Natural killer cell (primary cell): ENCODE data around the gene ASIC1. TPM values are rescaled to one million over a fixed set of nuclear protein-coding genes. Genes with fewer than 3 reads are reported as not detected.

Experiments used
- ATAC-seq, 3 donors: fragments of 150-1000 bp in 2 of 3; fragments of 200-7000 bp in 1 of 3; cut with Tn5 transposase; 1 replicate in 1 of 3; 2 replicates in 2 of 3; pipeline ENCODE4 v1.10.0; 2021; ENCODE audit warnings: mild to moderate bottlenecking in 2 of 3, moderate library complexity in 2 of 3
- DNase-seq, 2 donors: peaks; one replicate each; pipeline versions ENCODE4 v3.0.0 to v3.0.0-alpha.2; 2013 to 2021; ENCODE audit warnings: mixed read lengths in 1 of 2
- H3K27ac ChIP-seq: one replicate; pipeline ENCODE4 v1.5.1; 2013; ENCODE audit warnings: mild to moderate bottlenecking, low read length
- H3K27me3 ChIP-seq: one replicate; pipeline ENCODE4 v1.6.1; 2013; ENCODE audit warnings: low read length; ENCODE audit not compliant: control insufficient read depth, insufficient read depth
- H3K36me3 ChIP-seq: one replicate; pipeline ENCODE4 v1.6.1; 2013; ENCODE audit warnings: low read length; ENCODE audit not compliant: control insufficient read depth, insufficient read depth
- H3K4me1 ChIP-seq: one replicate; pipeline ENCODE4 v1.6.1; 2013; ENCODE audit warnings: low read length; ENCODE audit not compliant: control insufficient read depth, insufficient read depth
- H3K4me3 ChIP-seq: one replicate; pipeline ENCODE4 v1.5.1; 2013; ENCODE audit warnings: low read length
- H3K9me3 ChIP-seq: one replicate; pipeline ENCODE4 v1.6.1; 2013; ENCODE audit warnings: low read length; ENCODE audit not compliant: control insufficient read depth, insufficient read depth
- H3K27ac Mint-ChIP-seq, 2 donors: one replicate each; pipeline ENCODE4 v1.8.0; 2022; ENCODE audit warnings: mild to moderate bottlenecking in 2 of 2, mixed read lengths in 2 of 2, moderate library complexity in 1 of 2
- H3K27me3 Mint-ChIP-seq, 2 donors: one replicate each; pipeline ENCODE4 v1.8.0; 2022; ENCODE audit warnings: low read depth in 2 of 2, mixed read lengths in 2 of 2
- H3K36me3 Mint-ChIP-seq: one replicate; pipeline ENCODE4 v1.8.0; 2022; ENCODE audit warnings: mixed read lengths
- H3K4me1 Mint-ChIP-seq, 2 donors: one replicate each; pipeline ENCODE4 v1.8.0; 2022; ENCODE audit warnings: mixed read lengths in 2 of 2
- H3K4me3 Mint-ChIP-seq: one replicate; pipeline ENCODE4 v1.8.0; 2022; ENCODE audit warnings: mild to moderate bottlenecking, moderate library complexity, mixed read lengths
- H3K9me3 Mint-ChIP-seq, 2 donors: one replicate each; pipeline ENCODE4 v1.8.0; 2022; ENCODE audit warnings: mixed read lengths in 2 of 2
- WGBS: methylation state at CpG from one replicate; pipeline ENCODE4 v1.1.7; 2013; ENCODE audit warnings: missing lambda C conversion rate; ENCODE audit not compliant: insufficient coverage; 5-methylcytosine and 5-hydroxymethylcytosine counted together
- intact Hi-C: fragments of 100-400 bp; cut with micrococcal nuclease; formaldehyde crosslinking; loops from one replicate; pipeline ENCODE4 v1.14.2; 2022
- total RNA-seq, 4 donors: library from RNA; stranded (reverse); fragments of 120-200 nt in 1 of 4; gene quantifications; one replicate each; pipeline versions ENCODE4 v1.2.3 to v1.2.4, GENCODE V29; 2013 to 2022
- TF ChIP-seq, protein P1 (sequence below): fragments of 200-600 bp; IDR thresholded peaks from one replicate; pipeline ENCODE4 v1.8.0; 2022; ENCODE audit warnings: antibody characterized with exemption

Gene ASIC1
- total RNA-seq, 3 donors from 2014 or later (not counting 1 experiment from before 2014, with no cell fraction given) = 0.21 TPM; not detected in 2

DNA sequence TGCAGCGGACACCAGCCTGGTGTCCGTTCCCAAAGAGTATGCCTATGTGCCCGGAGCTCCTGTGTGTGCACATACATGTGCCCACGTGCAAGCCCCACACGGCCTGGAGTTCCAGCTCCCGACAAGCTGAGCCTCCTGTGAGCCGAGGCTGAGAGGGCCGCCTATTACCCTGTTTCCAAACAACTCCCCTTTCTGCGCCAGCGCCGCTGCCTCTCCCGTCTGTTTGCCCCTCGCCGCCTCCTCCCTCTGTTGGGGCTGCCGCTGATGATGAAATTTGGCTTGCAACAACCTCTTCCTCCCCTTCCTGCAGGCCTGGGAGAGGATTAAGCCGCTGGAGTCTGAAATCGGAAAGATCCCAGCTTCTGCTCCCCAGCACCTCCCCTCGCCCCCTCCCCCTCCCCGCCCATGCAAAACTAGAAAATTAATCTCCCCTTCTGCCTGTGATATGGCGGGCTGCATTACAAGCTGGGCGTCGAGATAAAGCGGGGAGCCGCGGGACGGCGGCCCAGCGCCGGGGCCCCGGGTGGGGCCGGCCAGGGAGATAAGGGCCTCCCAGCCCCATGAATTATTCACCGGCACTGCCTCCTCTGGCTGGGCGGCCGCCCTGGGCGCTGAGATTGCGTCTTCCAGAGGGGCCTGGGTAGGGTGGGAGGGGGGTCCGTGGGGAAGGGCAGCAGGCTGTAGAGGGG, 6.8 kb upstream of the ASIC1 start:
- H3K27ac Mint-ChIP-seq = no peak overlapping the region
- intact Hi-C loops = no loop called here
- Histone ChIP-seq H3K4me1 (peaks cover 4% of the 10 kb centered on the region), H3K36me3 (no peaks in the 10 kb centered on the region), H3K27me3 (peaks cover 5% of the 10 kb centered on the region), H3K9me3 (no peaks in the 10 kb centered on the region), H3K27ac (no peak overlapping the region), H3K4me3 (no peak overlapping the region)
- H3K9me3 Mint-ChIP-seq = no peaks in the 10 kb centered on the region
- H3K27me3 Mint-ChIP-seq = peaks cover 35 to 57% of the 10 kb centered on the region in 2 donors
- H3K4me1 Mint-ChIP-seq = no peaks in the 10 kb centered on the region
- TF ChIP-seq, protein P1, sequence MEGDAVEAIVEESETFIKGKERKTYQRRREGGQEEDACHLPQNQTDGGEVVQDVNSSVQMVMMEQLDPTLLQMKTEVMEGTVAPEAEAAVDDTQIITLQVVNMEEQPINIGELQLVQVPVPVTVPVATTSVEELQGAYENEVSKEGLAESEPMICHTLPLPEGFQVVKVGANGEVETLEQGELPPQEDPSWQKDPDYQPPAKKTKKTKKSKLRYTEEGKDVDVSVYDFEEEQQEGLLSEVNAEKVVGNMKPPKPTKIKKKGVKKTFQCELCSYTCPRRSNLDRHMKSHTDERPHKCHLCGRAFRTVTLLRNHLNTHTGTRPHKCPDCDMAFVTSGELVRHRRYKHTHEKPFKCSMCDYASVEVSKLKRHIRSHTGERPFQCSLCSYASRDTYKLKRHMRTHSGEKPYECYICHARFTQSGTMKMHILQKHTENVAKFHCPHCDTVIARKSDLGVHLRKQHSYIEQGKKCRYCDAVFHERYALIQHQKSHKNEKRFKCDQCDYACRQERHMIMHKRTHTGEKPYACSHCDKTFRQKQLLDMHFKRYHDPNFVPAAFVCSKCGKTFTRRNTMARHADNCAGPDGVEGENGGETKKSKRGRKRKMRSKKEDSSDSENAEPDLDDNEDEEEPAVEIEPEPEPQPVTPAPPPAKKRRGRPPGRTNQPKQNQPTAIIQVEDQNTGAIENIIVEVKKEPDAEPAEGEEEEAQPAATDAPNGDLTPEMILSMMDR = no peak
- WGBS = 10% methylated on average over 35 of the region's 37 CpGs
- no peaks in the 10 kb centered on the region for H3K36me3 Mint-ChIP-seq
- peak in 1 of 3 donors; percentile 39 for ATAC-seq
- H3K4me3 Mint-ChIP-seq = no peak overlapping the region
- DNase-seq = no peak

DNA sequence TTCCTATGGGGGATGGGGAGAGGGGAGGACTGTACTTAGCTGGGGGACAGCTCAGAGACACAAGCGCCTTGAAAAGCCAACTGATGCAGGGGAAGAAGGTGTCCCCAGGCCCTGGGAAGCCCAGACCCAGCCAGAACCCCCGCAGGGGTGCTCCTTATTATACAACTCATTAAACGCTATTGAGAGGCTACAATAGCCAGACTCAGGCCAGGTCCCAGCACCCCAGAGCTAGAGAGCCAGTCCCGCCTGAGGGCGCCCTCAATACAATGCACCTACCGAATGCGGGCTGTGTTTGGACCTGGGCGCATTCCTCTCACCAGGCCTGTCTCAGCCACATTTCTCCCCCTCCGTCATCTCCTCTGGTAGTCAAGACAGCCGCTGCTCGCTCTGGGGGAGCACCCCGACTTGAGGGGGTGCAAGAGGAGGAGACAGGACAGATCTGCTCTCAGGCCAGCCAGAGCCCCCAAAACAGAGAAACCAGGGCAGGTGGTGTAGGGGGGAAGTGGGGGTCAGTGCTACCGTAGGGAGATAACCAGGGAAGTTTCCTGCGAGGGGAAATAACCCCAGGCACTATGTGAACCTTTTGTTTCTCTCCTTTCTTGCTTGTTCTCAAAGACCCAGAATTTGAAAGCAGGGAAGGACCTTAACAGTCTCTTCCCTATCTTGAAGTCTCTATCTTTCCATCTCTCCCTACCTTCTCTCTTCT, 6.1 kb upstream of the ASIC1 start:
- Histone ChIP-seq H3K27me3 (peaks cover 12% of the 10 kb centered on the region), H3K27ac (no peak overlapping the region), H3K36me3 (no peaks in the 10 kb centered on the region), H3K4me3 (no peak overlapping the region), H3K4me1 (peaks cover 11% of the 10 kb centered on the region), H3K9me3 (no peaks in the 10 kb centered on the region)
- peaks cover 41 to 64% of the 10 kb centered on the region in 2 donors for H3K27me3 Mint-ChIP-seq
- WGBS = 47% methylated on average over 14 of the region's 14 CpGs
- ATAC-seq (no peak), DNase-seq (no peak)
- TF ChIP-seq, protein P1 = no peak
- intact Hi-C loops = no loop called here
- peaks cover 6 to 7% of the 10 kb centered on the region in 2 donors for H3K4me1 Mint-ChIP-seq
- no peaks in the 10 kb centered on the region for H3K9me3 Mint-ChIP-seq
- no peaks in the 10 kb centered on the region for H3K36me3 Mint-ChIP-seq
- H3K4me3 Mint-ChIP-seq = no peak overlapping the region
- no peak overlapping the region for H3K27ac Mint-ChIP-seq

DNA sequence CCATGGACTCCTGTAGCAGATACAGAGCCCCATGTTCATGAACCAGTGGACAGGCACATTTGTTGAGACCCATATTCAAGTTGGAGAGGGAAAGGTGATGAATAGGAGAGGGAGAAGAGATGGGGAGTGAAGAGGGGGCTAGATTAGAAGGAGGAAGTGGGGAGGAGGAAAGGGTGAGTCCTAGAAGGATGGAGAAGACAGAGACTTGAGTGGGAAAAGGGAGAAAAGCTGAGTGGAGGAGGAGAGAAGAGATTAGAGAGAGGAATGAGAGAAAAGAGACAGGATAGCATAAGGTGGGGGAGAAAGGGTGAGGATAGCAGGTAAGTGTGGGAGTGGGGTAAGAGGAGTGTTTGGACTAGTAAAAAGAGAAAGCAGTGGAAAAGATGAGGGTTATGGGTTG, 4.9 kb upstream of the ASIC1 start:
- no peak overlapping the region for H3K4me3 Mint-ChIP-seq
- peaks cover 48 to 70% of the 10 kb centered on the region in 2 donors for H3K27me3 Mint-ChIP-seq
- H3K4me1 ChIP-seq = peaks cover 19% of the 10 kb centered on the region
- no peaks in the 10 kb centered on the region for H3K36me3 Mint-ChIP-seq
- H3K36me3 ChIP-seq = no peaks in the 10 kb centered on the region
- peaks cover 17% of the 10 kb centered on the region in 2 donors for H3K4me1 Mint-ChIP-seq
- no peak for DNase-seq
- no peak for ATAC-seq
- H3K27me3 ChIP-seq = peaks cover 21% of the 10 kb centered on the region
- H3K27ac ChIP-seq = no peak overlapping the region
- no peaks in the 10 kb centered on the region for H3K9me3 Mint-ChIP-seq
- H3K27ac Mint-ChIP-seq = no peak overlapping the region
- no peaks in the 10 kb centered on the region for H3K9me3 ChIP-seq
- TF ChIP-seq, protein P1 = no peak
- no peak overlapping the region for H3K4me3 ChIP-seq
- intact Hi-C loops = no loop called here
